GM23248 (cell line): Measurements from ENCODE around the gene AGO1.

Experiments
- EZH2 ChIP-seq: fragments of 200-600 bp; sonication (generic); IDR thresholded peaks from 2 replicates; pipeline ENCODE4 v1.6.1; 2018; ENCODE audit warnings: antibody characterized with exemption, mild to moderate bottlenecking; ENCODE audit not compliant: insufficient read depth, poor library complexity, severe bottlenecking
- EZH2phosphoT487 ChIP-seq: fragments of 200-600 bp; sonication (generic); IDR thresholded peaks from 2 replicates; pipeline ENCODE4 v1.6.1; 2018; ENCODE audit warnings: antibody characterized with exemption, moderate library complexity, mild to moderate bottlenecking, low read depth; ENCODE audit not compliant: insufficient read depth

DNA sequence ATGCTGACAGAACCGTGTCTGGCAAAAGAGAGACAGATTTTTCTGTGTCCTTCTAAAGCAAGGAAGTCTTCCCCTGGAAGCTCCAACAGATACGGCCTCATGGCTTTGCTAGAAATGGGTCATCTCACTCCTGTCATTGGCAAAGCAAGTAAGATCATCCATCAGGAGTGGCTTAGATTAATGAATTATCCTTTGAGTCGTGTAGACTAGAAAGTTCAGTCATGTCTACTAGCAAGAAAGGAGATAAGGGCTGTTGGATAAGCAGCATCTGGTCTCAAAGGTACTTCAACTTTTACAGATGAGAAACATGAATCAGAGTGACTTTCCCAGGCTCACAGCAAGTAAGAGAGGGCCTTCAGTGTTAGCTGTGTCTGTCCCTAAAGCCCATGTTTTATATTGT, 44.5 kb downstream of the AGO1 start:
- TF ChIP-seq EZH2 (no peak), EZH2phosphoT487 (no peak)
